Tibial nerve (tissue), 4 donors: ENCODE results near the gene TOMM70. TPM values are rescaled to one million over a fixed set of nuclear protein-coding genes. Genes with fewer than 3 reads are reported as not detected.
"Not testable (repeated sequence)": the region's sequence is repeated elsewhere in the genome, so short reads cannot be mapped to it uniquely, and the experiment has no call there.

ENCODE experiments used
- DNase-seq, 2 donors: peaks; one replicate each; pipeline ENCODE4 v3.0.0-alpha.2; 2019; ENCODE audit warnings: low spot score in 2 of 2
- H3K27ac ChIP-seq, 4 donors: fragments of 200-600 bp; sonication (generic) in 3 of 4; one replicate each; pipeline ENCODE4 v1.5.1; 2017 to 2019; ENCODE audit warnings: mild to moderate bottlenecking in 1 of 4
- H3K27me3 ChIP-seq, 2 donors: fragments of 200-600 bp; sonication (generic) in 1 of 2; one replicate each; pipeline versions ENCODE4 v1.5.1 to v1.6.0; 2017 to 2019
- H3K36me3 ChIP-seq, 3 donors: fragments of 200-600 bp; sonication (generic); one replicate each; pipeline ENCODE4 v1.5.1; 2018 to 2019
- H3K4me1 ChIP-seq, 4 donors: fragments of 200-600 bp; sonication (generic) in 3 of 4; one replicate each; pipeline ENCODE4 v1.5.1; 2017 to 2019
- H3K4me3 ChIP-seq, 4 donors: fragments of 200-600 bp; sonication (generic) in 3 of 4; one replicate each; pipeline ENCODE4 v1.5.1; 2017 to 2019; ENCODE audit warnings: mild to moderate bottlenecking in 1 of 4, moderate library complexity in 1 of 4
- H3K9me3 ChIP-seq, 4 donors: fragments of 200-600 bp; sonication (generic) in 3 of 4; one replicate each; pipeline ENCODE4 v1.5.1; 2017 to 2019
- EP300 ChIP-seq, 2 donors: sonication (generic); formaldehyde crosslinking; IDR thresholded peaks; one replicate each; pipeline ENCODE4 v1.6.1; 2017; ENCODE audit warnings: antibody characterized with exemption in 2 of 2, mild to moderate bottlenecking in 1 of 2
- POLR2A ChIP-seq, 2 donors: fragments of 450-650 bp; IDR thresholded peaks; one replicate each; pipeline ENCODE4 v1.6.1; 2017; ENCODE audit warnings: antibody characterized with exemption in 2 of 2, mild to moderate bottlenecking in 2 of 2, moderate library complexity in 2 of 2
- WGBS, 2 donors: methylation state at CpG; one replicate each; pipeline ENCODE4 v1.1.5; 2018; 5-methylcytosine and 5-hydroxymethylcytosine counted together
- total RNA-seq, 4 donors: library from RNA; depleted of rRNA; stranded (reverse); fragments of >200 nt; gene quantifications; one replicate each; pipeline ENCODE4 v1.1.0, GENCODE V29; 2016
- TF ChIP-seq, protein P1 (sequence below), 5 experiments: fragments of 200-600 bp in 3 of 5; fragments of 450-650 bp in 2 of 5; sonication (generic) in 3 of 5; IDR thresholded peaks; one replicate each; pipeline ENCODE4 v1.5.1; 2016 to 2019; ENCODE audit warnings: antibody characterized with exemption in 5 of 5, mild to moderate bottlenecking in 3 of 5, moderate library complexity in 2 of 5

The TOMM70 gene
- total RNA-seq, 4 donors from 2014 or later, result 32.7 to 42.6 (median 38.7) TPM

DNA sequence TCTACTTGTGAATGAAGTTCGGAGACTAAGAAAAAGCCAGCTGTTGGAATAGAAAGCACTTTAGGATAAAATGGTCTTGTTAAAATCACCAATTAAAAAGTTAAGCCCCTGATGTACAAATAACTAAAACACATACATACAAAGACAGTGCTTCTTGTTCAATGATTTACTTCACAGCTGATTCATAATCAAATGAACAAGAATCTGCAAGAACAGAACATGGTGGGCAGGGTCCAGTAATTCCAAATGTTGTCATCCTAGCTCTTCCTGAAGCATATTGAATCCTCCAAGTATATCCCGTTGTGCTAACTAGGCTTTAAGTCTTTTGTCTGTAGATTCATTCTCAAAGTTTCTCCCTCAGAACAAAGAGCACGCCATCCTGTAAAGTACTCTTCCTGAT, 41.9 kb downstream of the TOMM70 start:
- WGBS, 2 donors, result 91 to 93% methylated on average over 3 of the region's 3 CpGs
- TF ChIP-seq EP300 (IDR thresholded peaks at IDR 0.05) (no peak), POLR2A (IDR thresholded peaks at IDR 0.05) (no peak)
- TF ChIP-seq, protein P1, sequence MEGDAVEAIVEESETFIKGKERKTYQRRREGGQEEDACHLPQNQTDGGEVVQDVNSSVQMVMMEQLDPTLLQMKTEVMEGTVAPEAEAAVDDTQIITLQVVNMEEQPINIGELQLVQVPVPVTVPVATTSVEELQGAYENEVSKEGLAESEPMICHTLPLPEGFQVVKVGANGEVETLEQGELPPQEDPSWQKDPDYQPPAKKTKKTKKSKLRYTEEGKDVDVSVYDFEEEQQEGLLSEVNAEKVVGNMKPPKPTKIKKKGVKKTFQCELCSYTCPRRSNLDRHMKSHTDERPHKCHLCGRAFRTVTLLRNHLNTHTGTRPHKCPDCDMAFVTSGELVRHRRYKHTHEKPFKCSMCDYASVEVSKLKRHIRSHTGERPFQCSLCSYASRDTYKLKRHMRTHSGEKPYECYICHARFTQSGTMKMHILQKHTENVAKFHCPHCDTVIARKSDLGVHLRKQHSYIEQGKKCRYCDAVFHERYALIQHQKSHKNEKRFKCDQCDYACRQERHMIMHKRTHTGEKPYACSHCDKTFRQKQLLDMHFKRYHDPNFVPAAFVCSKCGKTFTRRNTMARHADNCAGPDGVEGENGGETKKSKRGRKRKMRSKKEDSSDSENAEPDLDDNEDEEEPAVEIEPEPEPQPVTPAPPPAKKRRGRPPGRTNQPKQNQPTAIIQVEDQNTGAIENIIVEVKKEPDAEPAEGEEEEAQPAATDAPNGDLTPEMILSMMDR (IDR thresholded peaks at IDR 0.05), result no peak
- Histone ChIP-seq H3K27me3 (no peaks in the 10 kb centered on the region), H3K9me3 (peaks cover 0 to 7% (median 0%) of the 10 kb centered on the region in 4 donors), H3K27ac (no peak overlapping the region), H3K36me3 (peaks cover 2 to 95% (median 5%) of the 10 kb centered on the region in 3 donors), H3K4me1 (no peaks in the 10 kb centered on the region), H3K4me3 (no peak overlapping the region)
- DNase-seq, result no peak

DNA sequence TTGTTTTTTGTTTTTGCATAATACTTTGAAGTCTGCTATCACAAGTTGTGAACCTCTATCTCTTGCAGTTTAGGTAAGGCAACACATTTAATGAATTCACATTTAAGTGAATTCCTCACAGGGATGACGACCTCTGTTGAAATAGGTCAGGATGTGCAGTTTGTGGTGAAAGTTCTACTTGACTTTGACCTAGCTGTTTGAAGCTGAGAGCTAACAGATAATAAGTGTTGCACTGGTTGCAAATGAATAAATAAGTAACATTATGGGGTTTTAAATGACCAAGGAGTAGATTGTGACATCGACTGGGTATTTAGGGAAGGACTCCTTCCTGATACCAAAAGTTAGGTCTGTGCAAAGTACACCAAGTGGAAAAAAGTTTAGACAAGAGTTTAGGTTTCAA, 42.5 kb downstream of the TOMM70 start:
- no peaks in the 10 kb centered on the region for H3K4me1 ChIP-seq
- no peaks in the 10 kb centered on the region for H3K27me3 ChIP-seq
- no peak overlapping the region for H3K27ac ChIP-seq
- TF ChIP-seq POLR2A (IDR thresholded peaks at IDR 0.05) (no peak), EP300 (IDR thresholded peaks at IDR 0.05) (no peak)
- TF ChIP-seq, protein P1 (IDR thresholded peaks at IDR 0.05), result no peak
- peaks cover 0 to 7% (median 0%) of the 10 kb centered on the region in 4 donors for H3K9me3 ChIP-seq
- H3K36me3 ChIP-seq, result peaks cover 2 to 95% (median 12%) of the 10 kb centered on the region in 3 donors
- WGBS, 2 donors, result 86 to 88% methylated on average over 2 of the region's 2 CpGs
- DNase-seq, result no peak
- no peak overlapping the region for H3K4me3 ChIP-seq

DNA sequence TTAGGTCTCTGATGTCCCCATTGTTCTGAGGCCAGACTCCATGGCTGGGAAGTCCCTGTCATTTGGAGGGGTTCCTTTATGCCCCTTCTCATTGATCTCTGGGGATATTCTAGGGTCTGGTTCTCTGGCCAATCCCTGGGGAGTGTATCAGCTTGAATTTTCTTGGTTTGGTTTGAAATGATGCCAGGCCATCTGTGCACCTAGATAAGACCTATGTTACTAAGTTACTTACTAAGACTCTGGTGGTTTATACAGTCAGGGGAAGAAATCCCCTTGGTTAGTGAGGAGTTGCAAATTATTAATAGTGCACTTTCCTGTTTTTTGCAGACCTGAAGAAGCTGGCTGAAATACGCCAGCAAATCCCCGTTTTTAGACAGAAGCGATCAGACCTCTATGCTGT, 46.0 kb downstream of the TOMM70 start:
- peaks cover 2 to 82% (median 29%) of the 10 kb centered on the region in 3 donors for H3K36me3 ChIP-seq
- no peak for DNase-seq
- TF ChIP-seq, protein P1 (IDR thresholded peaks at IDR 0.05), result no peak
- TF ChIP-seq POLR2A (IDR thresholded peaks at IDR 0.05) (no peak), EP300 (IDR thresholded peaks at IDR 0.05) (no peak)
- no peaks in the 10 kb centered on the region for H3K27me3 ChIP-seq
- H3K4me1 ChIP-seq, result no peaks in the 10 kb centered on the region
- H3K27ac ChIP-seq, result no peak overlapping the region
- no peak overlapping the region for H3K4me3 ChIP-seq
- H3K9me3 ChIP-seq, result no peaks in the 10 kb centered on the region
- 93 to 98% methylated on average over 3 of the region's 3 CpGs for WGBS, 2 donors

DNA sequence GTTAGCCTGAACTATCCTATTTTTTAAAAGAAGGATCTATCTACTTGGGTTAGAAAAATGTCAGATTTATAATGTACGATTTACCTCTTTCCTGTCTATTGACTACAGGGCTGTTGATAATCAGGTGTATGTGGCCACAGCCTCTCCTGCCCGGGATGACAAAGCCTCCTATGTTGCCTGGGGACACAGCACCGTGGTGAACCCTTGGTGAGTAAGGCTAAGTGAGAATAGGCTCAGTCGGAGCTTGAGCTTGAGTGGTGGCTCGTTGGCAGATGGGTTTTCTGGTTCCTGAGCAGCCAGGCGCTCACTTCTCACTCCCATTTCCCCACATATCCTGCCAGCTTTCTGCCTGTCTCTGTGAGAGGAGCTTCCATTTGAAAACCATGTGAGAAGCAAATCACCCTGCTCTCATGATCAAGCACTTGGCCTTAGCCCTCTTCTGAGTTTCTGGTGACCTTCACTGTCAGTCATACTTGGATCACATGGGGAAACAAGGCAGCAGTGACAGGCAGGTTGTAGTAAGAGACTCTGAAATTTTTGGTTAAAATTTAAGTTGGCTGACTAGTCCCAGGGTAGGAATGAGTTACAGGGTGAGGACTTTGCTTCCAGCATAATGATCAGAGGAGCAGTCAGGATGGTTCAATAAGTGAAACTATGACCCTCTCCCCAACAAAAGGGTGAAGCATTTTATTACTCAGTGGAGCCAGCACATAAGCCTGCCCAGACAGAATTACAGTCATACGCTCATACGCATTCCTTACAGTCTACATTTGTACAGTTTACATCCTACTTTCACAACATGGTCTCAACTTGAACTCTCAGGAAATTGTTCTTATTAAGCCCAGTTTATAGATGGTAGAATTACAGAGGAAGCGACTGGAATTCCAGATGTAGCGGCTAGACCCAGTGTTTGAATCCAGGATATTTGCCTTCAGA, 48.3 kb downstream of the TOMM70 start:
- no peaks in the 10 kb centered on the region for H3K4me1 ChIP-seq
- H3K27ac ChIP-seq, result no peak overlapping the region
- no peak for TF ChIP-seq POLR2A (IDR thresholded peaks at IDR 0.05)
- TF ChIP-seq EP300 (IDR thresholded peaks at IDR 0.05), result no peak
- TF ChIP-seq, protein P1 (IDR thresholded peaks at IDR 0.05), result no peak
- no peak overlapping the region for H3K4me3 ChIP-seq
- peaks cover 2 to 85% (median 29%) of the 10 kb centered on the region in 3 donors for H3K36me3 ChIP-seq
- H3K27me3 ChIP-seq, result no peaks in the 10 kb centered on the region
- no peaks in the 10 kb centered on the region for H3K9me3 ChIP-seq
- DNase-seq, result no peak
- WGBS, 2 donors, result 91 to 96% methylated on average over 10 of the region's 10 CpGs

DNA sequence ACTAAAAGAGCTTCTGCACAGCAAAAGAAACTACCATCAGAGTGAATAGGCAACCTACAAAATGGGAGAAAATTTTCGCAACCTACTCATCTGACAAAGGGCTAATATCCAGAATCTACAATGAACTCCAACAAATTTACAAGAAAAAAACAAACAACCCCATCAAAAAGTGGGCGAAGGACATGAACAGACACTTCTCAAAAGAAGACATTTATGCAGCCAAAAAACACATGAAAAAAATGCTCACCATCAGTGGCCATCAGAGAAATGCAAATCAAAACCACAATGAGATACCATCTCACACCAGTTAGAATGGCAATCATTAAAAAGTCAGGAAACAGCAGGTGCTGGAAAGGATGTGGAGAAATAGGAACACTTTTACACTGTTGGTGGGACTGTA, 49.1 kb downstream of the TOMM70 start:
- WGBS, 2 donors, result 20 to 100% methylated on average over 1 to 2 of the region's 2 CpGs
- H3K27ac ChIP-seq, DNase-seq, H3K4me3 ChIP-seq, H3K27me3 ChIP-seq, H3K4me1 ChIP-seq, H3K9me3 ChIP-seq: not testable (repeated sequence)
- peaks cover 2 to 86% (median 29%) of the 10 kb centered on the region in 3 donors for H3K36me3 ChIP-seq
